ENCODE results near the gene MATCAP1.

MATCAP1 gene

DNA sequence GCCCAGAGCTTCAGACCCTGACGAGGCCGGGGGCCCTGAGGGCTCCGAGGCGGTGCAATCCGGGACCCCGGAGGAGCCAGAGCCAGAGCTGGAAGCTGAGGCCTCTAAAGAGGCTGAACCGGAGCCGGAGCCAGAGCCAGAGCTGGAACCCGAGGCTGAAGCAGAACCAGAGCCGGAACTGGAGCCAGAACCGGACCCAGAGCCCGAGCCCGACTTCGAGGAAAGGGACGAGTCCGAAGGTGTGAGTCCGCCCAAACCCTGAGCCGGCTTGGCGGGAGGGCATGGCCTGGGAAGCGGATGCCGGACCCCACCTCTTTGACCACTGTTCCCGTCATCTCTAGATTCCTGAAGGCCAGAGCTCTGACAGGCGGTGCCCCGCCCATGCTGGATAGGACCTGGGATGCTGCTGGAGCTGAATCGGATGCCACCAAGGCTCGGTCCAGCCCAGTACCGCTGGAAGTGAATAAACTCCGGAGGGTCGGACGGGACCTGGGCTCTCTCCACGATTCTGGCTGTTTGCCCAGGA, 9.0 kb downstream of the MATCAP1 start:
- Histone ChIP-seq H2AFZ (ENCODE audit: low read depth, low read length) (no peak overlapping the region), H3K79me2 (ENCODE audit: insufficient read depth, low read length) (no peaks in the 10 kb centered on the region; the same call in 1 of the 2 replicates), H4K20me1 (ENCODE audit: insufficient read depth, low read length) (peaks cover 15% of the 10 kb centered on the region), H3K4me3 (ENCODE audit: low read depth in 1 of 2, low read length in 2 of 2) (peak overlapping the region in 1 of 2 experiments; percentile 37; a peak in 1 of 4 replicates), H3K4me1 (ENCODE audit: insufficient read depth, low read length) (peaks cover 27% of the 10 kb centered on the region), H3K36me3 (ENCODE audit: insufficient read depth, low read length) (no peaks in the 10 kb centered on the region), H3K9me3 (ENCODE audit: insufficient read depth, low read length, severe bottlenecking) (no peaks in the 10 kb centered on the region), H3K27me3 (ENCODE audit: insufficient read depth, low read length, poor library complexity) (peaks cover 3% of the 10 kb centered on the region), H3K27ac (ENCODE audit: low read length) (no peak overlapping the region), H3K9ac (ENCODE audit: low read depth, low read length) (peak overlapping the region; percentile 30; the same call in 1 of the 2 replicates), H3K4me2 (ENCODE audit: insufficient read depth, low read length) (peak overlapping the region; percentile 60; the same call in 1 of the 2 replicates)
- ATAC-seq (ENCODE audit: insufficient read depth, low read depth) (no peak), DNase-seq (no peak)
- TF ChIP-seq, protein P1, sequence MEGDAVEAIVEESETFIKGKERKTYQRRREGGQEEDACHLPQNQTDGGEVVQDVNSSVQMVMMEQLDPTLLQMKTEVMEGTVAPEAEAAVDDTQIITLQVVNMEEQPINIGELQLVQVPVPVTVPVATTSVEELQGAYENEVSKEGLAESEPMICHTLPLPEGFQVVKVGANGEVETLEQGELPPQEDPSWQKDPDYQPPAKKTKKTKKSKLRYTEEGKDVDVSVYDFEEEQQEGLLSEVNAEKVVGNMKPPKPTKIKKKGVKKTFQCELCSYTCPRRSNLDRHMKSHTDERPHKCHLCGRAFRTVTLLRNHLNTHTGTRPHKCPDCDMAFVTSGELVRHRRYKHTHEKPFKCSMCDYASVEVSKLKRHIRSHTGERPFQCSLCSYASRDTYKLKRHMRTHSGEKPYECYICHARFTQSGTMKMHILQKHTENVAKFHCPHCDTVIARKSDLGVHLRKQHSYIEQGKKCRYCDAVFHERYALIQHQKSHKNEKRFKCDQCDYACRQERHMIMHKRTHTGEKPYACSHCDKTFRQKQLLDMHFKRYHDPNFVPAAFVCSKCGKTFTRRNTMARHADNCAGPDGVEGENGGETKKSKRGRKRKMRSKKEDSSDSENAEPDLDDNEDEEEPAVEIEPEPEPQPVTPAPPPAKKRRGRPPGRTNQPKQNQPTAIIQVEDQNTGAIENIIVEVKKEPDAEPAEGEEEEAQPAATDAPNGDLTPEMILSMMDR (IDR thresholded peaks at IDR 0.05; ENCODE audit: borderline replicate concordance, extremely low read depth, low read length, poor library complexity, severe bottlenecking), result no peak
- TF ChIP-seq EZH2 (IDR thresholded peaks at IDR 0.05; ENCODE audit: borderline replicate concordance, low read depth, low read length, severe bottlenecking), result no peak

GRCh38 chr16:67173808-67174705, 9.7 kb downstream of the MATCAP1 start:
- Histone ChIP-seq H3K36me3 (ENCODE audit: insufficient read depth, low read length) (no peaks in the 10 kb centered on the region), H3K79me2 (ENCODE audit: insufficient read depth, low read length) (no peaks in the 10 kb centered on the region), H3K27ac (ENCODE audit: low read length) (no peak overlapping the region), H4K20me1 (ENCODE audit: insufficient read depth, low read length) (peaks cover 13% of the 10 kb centered on the region), H3K4me1 (ENCODE audit: insufficient read depth, low read length) (peaks cover 29% of the 10 kb centered on the region), H3K9ac (ENCODE audit: low read depth, low read length) (peak overlapping the region; percentile 30; the same call in 1 of the 2 replicates), H3K27me3 (ENCODE audit: insufficient read depth, low read length, poor library complexity) (peaks cover 3% of the 10 kb centered on the region), H3K4me2 (ENCODE audit: insufficient read depth, low read length) (peak overlapping the region; percentile 60), H3K9me3 (ENCODE audit: insufficient read depth, low read length, severe bottlenecking) (no peaks in the 10 kb centered on the region), H3K4me3 (ENCODE audit: low read depth in 1 of 2, low read length in 2 of 2) (peak overlapping the region in 1 of 2 experiments; percentile 37; a peak in 1 of 4 replicates), H2AFZ (ENCODE audit: low read depth, low read length) (no peak overlapping the region)
- ATAC-seq (ENCODE audit: insufficient read depth, low read depth) (peak; percentile 75), DNase-seq (peak; percentile 66)
- no peak for TF ChIP-seq EZH2 (IDR thresholded peaks at IDR 0.05; ENCODE audit: borderline replicate concordance, low read depth, low read length, severe bottlenecking)
- TF ChIP-seq, protein P1 (IDR thresholded peaks at IDR 0.05; ENCODE audit: borderline replicate concordance, extremely low read depth, low read length, poor library complexity, severe bottlenecking), result no peak

GRCh38 chr16:67173323-67173722, 10.4 kb downstream of the MATCAP1 start:
- Histone ChIP-seq H3K36me3 (ENCODE audit: insufficient read depth, low read length) (no peaks in the 10 kb centered on the region), H3K9me3 (ENCODE audit: insufficient read depth, low read length, severe bottlenecking) (no peaks in the 10 kb centered on the region), H3K4me1 (ENCODE audit: insufficient read depth, low read length) (peaks cover 31% of the 10 kb centered on the region), H3K27me3 (ENCODE audit: insufficient read depth, low read length, poor library complexity) (peaks cover 3% of the 10 kb centered on the region), H3K9ac (ENCODE audit: low read depth, low read length) (no peak overlapping the region), H3K79me2 (ENCODE audit: insufficient read depth, low read length) (no peaks in the 10 kb centered on the region), H3K4me3 (ENCODE audit: low read depth in 1 of 2, low read length in 2 of 2) (no peak overlapping the region), H3K4me2 (ENCODE audit: insufficient read depth, low read length) (peak overlapping the region; percentile 60; the same call in 1 of the 2 replicates), H2AFZ (ENCODE audit: low read depth, low read length) (no peak overlapping the region), H3K27ac (ENCODE audit: low read length) (no peak overlapping the region), H4K20me1 (ENCODE audit: insufficient read depth, low read length) (peaks cover 10% of the 10 kb centered on the region)
- TF ChIP-seq, protein P1 (IDR thresholded peaks at IDR 0.05; ENCODE audit: borderline replicate concordance, extremely low read depth, low read length, poor library complexity, severe bottlenecking), result no peak
- no peak for TF ChIP-seq EZH2 (IDR thresholded peaks at IDR 0.05; ENCODE audit: borderline replicate concordance, low read depth, low read length, severe bottlenecking)
- ATAC-seq (ENCODE audit: insufficient read depth, low read depth) (no peak), DNase-seq (no peak)
